GM19452 (cell line): Measurements from ENCODE around the gene SMARCAL1.

Experiments used
- ATAC-seq: cut with Tn5 transposase; IDR thresholded peaks from one replicate; pipeline ENCODE4 v1.9.1; 2021; ENCODE audit not compliant: unreplicated experiment

Gene SMARCAL1

DNA sequence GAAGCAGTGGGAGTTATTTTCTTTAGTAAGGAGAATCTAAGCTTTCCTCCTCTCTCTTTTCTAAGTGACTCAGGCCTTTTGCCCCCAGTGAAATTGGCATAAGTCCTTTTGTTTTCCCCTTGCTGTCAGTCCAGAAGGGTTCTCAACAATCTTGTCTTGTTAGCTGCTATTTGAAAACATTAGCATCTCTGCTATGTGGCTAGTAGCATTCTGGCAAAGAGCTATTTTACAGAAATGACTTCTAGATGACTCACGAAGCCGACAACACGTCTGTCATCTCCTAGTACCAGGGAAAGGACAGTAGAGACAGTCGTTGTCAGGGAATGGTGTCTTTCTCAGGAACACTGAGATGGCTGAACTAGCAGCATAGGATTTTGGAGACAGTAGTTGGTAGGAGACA lies 14.7 kb downstream of the SMARCAL1 start:
- no peak for ATAC-seq

GRCh38 chr2:216428618-216429350 lies 16.5 kb downstream of the SMARCAL1 start:
- ATAC-seq, result no peak

DNA sequence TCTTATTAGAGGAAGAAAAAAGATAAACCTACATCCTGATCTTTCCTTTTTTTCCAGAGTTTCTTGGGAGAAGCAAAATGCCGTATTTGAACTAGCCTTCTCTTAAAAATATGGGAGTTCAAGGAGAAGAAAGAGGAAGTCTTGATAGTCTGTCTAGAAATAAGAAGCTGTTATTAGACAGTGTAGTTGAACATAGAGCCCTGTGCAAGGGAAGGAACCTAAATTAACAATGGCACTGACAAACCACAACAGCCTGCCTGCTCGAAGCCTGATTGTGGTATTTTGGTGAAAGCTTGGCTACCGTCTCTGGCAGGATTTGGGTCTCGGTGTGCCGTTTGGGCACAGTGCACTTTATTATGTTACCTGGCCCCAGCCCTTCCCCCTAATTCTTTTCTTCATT lies 17.1 kb downstream of the SMARCAL1 start:
- no peak for ATAC-seq

DNA sequence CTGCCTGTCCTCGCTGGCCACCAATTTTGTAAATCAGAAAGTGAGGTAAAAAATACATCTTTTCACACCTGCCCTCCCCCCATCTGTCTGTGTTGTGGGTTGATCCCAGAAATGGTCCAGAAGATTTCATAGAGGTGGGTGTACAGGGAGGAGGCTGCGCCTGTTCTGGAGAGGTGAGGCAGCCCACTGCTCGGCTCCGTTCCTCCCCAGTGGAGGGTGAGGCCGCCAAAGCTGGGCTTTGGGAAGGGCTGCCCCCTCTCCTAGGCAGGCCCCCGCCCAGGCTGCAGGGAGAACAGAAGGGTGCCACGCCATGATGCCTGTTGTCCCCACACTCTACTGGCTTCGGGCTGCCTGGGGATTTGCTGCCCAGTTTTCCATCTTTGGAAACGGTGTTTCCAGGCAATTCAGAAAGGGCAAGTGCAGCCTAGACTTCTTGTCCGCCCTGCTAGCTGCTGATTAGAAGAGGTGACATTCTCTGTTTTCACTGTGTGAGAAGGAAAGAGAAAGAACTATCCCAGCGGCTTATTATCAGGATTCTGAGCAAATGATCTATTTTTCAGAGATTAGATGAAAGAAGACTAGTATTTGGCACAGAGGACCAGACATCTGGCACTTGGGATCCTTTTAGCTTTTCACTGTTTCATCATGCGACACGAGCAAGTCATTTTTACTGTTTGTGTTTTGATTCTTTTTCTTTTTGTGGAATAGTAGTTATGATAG lies 18.7 kb downstream of the SMARCAL1 start:
- no peak for ATAC-seq

DNA sequence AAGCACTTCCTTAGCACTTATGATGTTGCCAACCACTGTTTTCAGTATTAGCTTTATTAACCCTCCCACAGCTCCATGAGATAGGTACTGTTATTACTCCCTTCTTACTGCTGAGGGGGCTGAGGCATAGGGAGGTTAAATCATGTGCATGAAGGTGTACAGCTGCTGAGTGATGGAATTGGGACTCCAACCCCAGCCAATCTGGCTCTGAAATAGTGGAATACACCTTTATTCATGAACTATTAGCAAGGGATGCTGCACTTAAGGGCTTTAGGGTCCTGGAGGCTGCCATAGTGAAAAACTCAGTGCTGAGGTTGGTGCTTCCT lies 19.2 kb downstream of the SMARCAL1 start:
- ATAC-seq, result no peak

DNA sequence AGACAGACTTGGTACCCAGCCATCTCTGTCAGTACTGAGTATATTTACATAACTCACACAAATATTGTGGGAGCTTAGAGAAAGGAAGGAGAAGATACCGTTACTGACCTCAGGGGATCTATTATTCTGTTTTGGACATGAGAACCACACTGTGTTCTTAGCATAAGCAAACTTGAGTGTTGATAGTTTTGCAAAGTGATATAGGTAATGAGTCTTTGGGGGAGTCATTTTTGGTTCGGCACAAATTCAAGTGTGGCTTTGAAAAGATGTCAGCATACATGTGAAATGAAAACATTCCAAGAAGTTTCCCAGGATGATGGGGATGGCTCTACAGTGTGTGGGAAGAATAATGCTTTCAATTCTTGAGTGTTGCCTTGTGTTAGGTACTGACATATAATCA lies 24.1 kb downstream of the SMARCAL1 start:
- no peak for ATAC-seq

GRCh38 chr2:216441308-216442010 lies 29.2 kb downstream of the SMARCAL1 start:
- ATAC-seq, result no peak

GRCh38 chr2:216445501-216445900 lies 33.2 kb downstream of the SMARCAL1 start:
- ATAC-seq, result no peak

GRCh38 chr2:216446343-216446742 lies 34.1 kb downstream of the SMARCAL1 start:
- ATAC-seq, result no peak

DNA sequence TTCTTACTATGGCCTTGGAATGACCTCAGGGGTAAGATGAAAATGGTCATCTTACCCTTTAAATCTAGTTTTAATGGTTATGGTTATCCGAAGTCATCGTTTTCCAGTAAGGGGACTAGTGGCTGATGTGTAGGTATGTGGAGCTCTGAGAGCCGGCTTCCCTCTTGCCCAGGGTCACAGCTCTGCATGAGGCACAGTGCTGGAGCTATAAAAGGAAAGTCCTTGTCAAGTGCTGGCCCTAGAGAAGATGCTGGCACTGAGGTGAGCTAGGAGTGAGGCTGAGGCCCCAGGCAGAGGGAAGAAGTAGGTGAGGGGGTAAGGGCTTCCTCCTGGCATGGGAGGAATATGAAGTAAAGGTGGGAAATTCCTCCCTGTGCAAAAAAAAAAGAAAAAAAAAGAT lies 35.0 kb downstream of the SMARCAL1 start:
- no peak for ATAC-seq

DNA sequence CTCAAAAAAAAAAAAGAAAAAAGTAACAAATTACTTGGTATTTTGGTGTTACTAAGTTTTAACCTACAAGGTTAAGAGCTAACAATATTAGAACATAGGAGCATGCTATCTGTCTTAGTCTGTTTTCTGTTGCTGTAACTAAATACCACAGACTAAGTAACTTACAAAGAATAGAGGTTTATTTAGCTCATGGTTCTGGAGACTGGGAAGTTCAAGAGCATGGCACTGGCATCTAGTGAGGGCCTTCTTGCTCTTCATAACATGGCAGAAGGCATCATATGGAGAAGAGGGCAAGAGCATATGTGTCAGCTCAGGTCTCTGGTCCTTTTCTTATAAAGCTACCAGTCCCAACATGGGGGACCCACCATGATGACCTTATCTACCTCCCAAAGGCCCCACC lies 36.5 kb downstream of the SMARCAL1 start:
- no peak for ATAC-seq

GRCh38 chr2:216450346-216450745 lies 38.1 kb downstream of the SMARCAL1 start:
- ATAC-seq, result no peak

DNA sequence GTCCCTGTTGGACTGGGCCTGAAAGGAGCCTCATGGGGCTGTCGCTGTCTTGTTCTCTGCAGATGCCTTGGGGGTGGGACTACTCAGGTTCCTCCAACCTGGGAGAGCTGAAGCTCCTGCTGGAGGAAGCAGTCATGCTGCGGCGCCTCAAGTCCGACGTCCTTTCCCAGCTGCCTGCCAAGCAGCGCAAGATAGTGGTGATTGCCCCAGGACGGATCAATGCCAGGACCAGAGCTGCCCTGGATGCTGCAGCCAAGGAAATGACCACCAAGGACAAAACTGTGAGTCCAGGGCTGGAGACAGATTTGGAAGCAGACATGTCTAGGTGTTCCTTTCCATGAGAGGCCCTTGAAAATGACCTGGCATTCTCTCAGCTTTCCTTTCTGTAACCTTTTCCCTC lies 38.5 kb downstream of the SMARCAL1 start:
- no peak for ATAC-seq

- ATAC-seq, result no peak
Observed at GRCh38 chr2:216453955-216454614, 41.8 kb downstream of the SMARCAL1 start.

DNA sequence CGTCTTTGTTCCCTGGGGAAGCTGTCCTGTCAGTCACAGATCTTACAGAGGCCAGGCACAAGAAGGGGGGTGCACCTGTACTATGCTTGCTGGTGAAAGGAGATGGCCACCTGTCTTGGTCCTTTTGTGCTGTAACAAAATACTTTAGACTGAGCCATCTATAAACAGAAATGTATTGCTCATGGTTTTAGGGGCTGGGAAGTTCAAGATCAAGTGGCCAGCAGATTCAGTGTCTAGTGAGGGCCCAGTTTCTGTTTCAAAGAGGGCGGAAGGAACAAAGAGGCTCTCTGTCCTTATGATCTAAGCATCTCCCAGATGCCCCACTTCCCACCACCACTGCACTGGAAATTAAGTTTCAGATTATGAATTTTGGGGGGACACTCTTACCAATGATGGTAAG lies 50.9 kb downstream of the SMARCAL1 start:
- no peak for ATAC-seq

GRCh38 chr2:216464104-216464720 lies 51.9 kb downstream of the SMARCAL1 start:
- no peak for ATAC-seq

DNA sequence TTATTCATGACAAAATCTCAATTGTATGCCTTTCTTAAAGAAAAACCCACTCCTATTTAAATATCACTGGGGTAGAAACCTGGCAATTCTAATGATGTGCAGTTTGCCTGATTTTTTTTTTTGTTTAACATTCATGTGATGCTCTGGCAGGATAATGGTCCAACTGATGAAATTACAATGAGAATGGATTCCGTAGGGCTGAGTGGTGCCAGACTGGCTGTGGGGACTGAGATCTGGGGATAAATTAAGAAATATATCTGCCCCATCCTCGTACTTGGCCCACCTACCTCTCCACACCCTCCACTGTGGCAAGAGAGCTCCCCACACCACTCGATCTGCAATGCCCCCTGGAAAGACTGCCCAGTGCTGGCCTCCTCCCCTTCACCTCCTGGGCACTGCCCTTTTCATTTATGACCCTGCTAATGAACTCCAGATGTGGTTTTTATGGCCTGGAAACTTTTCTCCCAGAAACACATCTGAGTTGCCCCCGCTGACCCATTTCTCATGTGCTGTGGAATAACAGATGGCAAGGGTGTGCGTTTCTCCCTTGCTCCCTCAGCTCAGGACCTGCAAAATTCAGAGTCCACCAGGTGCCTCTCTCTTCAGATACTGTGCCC lies 53.4 kb downstream of the SMARCAL1 start:
- ATAC-seq, result no peak

DNA sequence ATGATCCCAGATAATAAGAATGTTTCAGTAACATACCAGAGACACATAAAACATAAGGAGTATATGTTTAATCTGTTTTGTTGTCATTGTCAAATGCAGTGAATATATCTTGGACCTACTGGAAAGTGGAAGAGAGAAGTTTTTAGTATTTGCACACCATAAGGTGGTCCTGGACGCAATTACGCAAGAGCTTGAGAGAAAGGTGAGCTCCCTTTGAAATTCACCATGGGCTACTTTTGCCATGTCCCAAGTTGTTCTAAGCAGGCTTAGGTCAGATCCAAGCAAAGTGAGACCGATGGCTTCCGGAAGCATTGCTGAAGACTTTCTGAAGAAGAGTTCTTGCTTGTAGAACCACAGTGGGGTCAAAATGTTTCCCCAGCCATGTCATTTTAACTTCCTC lies 55.6 kb downstream of the SMARCAL1 start:
- ATAC-seq, result no peak

DNA sequence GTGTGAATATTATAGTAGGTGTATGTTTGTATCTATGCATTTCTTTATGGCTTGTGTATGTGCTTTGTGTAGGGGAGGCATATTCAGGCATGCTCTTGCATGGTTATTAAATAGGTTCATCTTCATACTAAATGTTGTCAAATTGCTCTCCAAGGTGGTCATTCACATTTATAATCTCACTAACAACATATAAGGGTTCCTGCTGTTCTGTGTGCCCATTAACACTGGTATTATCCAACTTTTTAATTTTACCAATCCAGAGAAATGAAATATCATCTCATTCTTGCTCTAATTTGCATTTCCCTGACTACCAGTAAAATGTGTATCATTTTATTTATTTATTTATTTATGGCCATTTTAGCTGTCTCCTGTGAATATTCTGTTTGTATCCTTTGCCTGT lies 57.4 kb downstream of the SMARCAL1 start:
- ATAC-seq, result no peak

DNA sequence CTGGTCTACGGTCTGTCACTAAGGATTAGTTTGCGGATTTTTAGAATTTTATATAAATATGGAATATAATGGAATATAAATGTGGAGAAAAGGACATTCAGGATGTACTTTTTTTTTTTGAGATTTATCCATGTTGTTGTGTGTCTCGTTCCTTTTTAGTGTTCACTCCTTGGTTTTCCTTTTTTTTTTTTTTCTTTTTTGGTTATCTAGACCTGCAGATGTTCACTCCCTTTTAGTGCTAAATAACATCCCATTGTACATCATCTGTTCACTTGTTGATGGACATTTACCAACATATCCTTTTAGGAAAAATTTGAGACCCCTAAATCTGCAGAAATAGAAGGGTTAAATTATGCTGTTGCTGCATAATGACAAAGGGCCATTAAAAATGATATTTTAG lies 60.9 kb downstream of the SMARCAL1 start:
- no peak for ATAC-seq
